ENCODE results near the gene ZFYVE9. TPM values are rescaled to one million over a fixed set of nuclear protein-coding genes. Genes with fewer than 3 reads are reported as not detected.
A peak's percentile ranks its signal among the peaks of the same experiment; 100 is the strongest.
"Not testable (repeated sequence)": the region's sequence is repeated elsewhere in the genome, so short reads cannot be mapped to it uniquely, and the experiment has no call there.

The ZFYVE9 gene
- total RNA-seq, 2 experiments from 2014 or later, result 2.6 to 2.9 TPM

GRCh38 chr1:52206686-52207085 is 64.8 kb downstream of the ZFYVE9 start:
- H3K27ac Mint-ChIP-seq; H3K36me3 Mint-ChIP-seq; H3K27me3 Mint-ChIP-seq; H3K4me3 Mint-ChIP-seq; POLR2A ChIA-PET; H3K9me3 Mint-ChIP-seq; DNase-seq; intact Hi-C loops (cut with micrococcal nuclease): not testable (repeated sequence)
- CTCF ChIA-PET, result interaction anchor here (0.6 kb wide), 1 partner anchor 829 kb away, joined by 3 read pairs; no protein-coding TSS in a partner anchor
- peaks cover 24% of the 10 kb centered on the region for H3K4me1 Mint-ChIP-seq (ENCODE audit: low read depth)

DNA sequence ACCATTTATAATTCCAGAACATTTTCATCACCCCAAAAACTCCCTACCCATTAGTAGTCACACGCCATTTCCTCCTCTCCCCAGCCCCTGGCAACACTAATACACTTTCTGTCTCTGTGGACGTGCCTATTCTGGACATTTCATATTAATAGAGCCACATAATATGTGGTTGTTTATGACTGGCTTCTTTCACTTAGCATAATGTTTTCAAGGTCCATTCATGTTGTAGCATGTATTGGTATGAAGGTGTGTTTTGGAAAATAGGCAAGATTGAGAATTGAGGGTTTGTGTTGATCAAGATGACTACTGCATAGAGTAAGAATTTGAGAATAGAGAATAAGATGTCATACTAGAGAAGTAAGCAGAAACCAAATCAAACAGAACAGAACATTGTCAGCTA is 67.5 kb downstream of the ZFYVE9 start:
- peaks cover 23% of the 10 kb centered on the region for H3K4me1 Mint-ChIP-seq (ENCODE audit: low read depth)
- H3K4me3 Mint-ChIP-seq, result no peak overlapping the region
- no peaks in the 10 kb centered on the region for H3K36me3 Mint-ChIP-seq
- no peaks in the 10 kb centered on the region for H3K27me3 Mint-ChIP-seq
- H3K27ac Mint-ChIP-seq, result peak overlapping the region; percentile 20
- DNase-seq, result no peak
- no peaks in the 10 kb centered on the region for H3K9me3 Mint-ChIP-seq
- ChIA-PET CTCF (no interaction called here), POLR2A (no interaction called here)
- intact Hi-C loops (cut with micrococcal nuclease), result no loop called here

GRCh38 chr1:52210044-52210443 is 68.2 kb downstream of the ZFYVE9 start:
- ChIA-PET POLR2A (interaction anchor here (1.0 kb wide), 1 partner anchor 70 kb away, joined by 5 read pairs; no protein-coding TSS in a partner anchor), CTCF (no interaction called here)
- Mint-ChIP-seq H3K27me3 (no peaks in the 10 kb centered on the region), H3K9me3 (no peaks in the 10 kb centered on the region), H3K36me3 (no peaks in the 10 kb centered on the region), H3K4me3 (no peak overlapping the region), H3K4me1 (ENCODE audit: low read depth) (peaks cover 17% of the 10 kb centered on the region), H3K27ac (peak overlapping the region; percentile 20)
- no peak for DNase-seq
- intact Hi-C loops (cut with micrococcal nuclease), result loop anchor here (1.0 kb wide), 1 partner anchor 70 kb away; no protein-coding TSS in a partner anchor

DNA sequence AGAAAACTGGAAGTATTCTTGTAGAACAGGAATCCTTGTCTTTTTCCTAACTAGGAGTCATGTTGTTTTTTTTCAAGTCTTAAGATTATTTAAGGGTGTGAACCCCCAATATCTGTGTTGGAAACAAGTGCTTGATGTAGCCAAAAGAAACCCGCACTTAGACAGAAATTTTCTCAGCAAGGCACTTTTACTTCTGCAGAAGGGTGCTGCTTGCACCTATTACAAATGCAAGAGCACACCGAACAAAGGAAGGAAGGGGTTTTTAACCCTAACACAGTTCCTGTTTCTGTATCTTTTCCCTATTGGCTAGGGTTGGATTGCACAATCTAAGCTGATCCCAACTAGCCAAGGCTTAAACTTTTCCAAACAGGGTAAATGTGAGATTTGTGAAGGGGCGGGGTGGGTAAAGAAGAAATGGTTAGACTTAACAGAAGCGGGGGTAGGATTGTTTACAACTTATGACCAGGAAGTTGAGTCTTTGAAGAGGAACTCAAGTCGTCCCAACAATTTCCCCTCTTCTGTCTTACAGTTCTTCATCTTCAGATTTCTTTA is 75.1 kb downstream of the ZFYVE9 start:
- peaks cover 28% of the 10 kb centered on the region for H3K36me3 Mint-ChIP-seq
- no peak for DNase-seq
- H3K27ac Mint-ChIP-seq, result no peak overlapping the region
- peaks cover 37% of the 10 kb centered on the region for H3K9me3 Mint-ChIP-seq
- no peaks in the 10 kb centered on the region for H3K4me1 Mint-ChIP-seq (ENCODE audit: low read depth)
- no peaks in the 10 kb centered on the region for H3K27me3 Mint-ChIP-seq
- H3K4me3 Mint-ChIP-seq, result no peak overlapping the region
- intact Hi-C loops (cut with micrococcal nuclease), result no loop called here
- ChIA-PET POLR2A (no interaction called here), CTCF (no interaction called here)

DNA sequence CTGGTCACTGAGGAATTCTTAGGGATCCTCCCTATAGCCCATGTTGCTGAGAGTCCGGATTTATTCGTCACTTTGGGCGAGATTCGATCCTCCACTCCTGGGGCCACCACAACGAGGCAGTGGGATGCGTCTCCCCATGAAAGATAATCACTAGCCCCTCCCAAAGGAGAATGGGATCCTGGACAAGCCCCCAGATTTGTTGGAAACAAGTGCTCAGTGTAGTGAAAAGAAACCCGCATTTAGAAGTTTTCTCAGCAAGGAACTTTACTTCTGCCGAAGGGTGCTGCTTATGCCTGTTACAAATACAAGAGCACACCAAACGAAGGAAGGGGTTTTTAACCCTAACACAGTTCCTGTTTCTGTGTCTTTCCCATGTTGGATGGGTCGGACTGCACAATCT is 83.3 kb downstream of the ZFYVE9 start:
- intact Hi-C loops (cut with micrococcal nuclease), result no loop called here
- H3K36me3 Mint-ChIP-seq, result peaks cover 16% of the 10 kb centered on the region
- ChIA-PET CTCF (no interaction called here), POLR2A (no interaction called here)
- DNase-seq, result no peak
- H3K4me3 Mint-ChIP-seq, result no peak overlapping the region
- peaks cover 23% of the 10 kb centered on the region for H3K9me3 Mint-ChIP-seq
- no peaks in the 10 kb centered on the region for H3K27me3 Mint-ChIP-seq
- no peaks in the 10 kb centered on the region for H3K4me1 Mint-ChIP-seq (ENCODE audit: low read depth)
- no peak overlapping the region for H3K27ac Mint-ChIP-seq

DNA sequence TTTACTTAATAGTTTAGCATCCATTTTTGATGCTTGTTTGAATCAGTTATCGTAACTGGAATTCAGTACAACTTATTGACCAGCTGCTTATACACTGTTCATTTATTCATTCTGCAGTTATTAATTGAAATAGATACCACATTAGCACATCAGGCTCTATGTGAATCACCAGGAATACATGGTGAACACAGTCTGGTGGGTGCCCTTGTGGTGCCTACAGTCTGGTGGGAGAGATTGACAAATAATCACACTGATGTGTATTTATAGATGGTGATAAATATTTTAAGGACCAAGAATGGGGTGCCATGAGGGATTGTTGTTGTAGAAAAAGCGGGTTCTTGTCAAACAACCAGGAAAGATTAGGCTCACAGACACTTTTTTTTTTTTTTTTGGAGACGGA is 87.6 kb downstream of the ZFYVE9 start:
- no peak for DNase-seq
- ChIA-PET CTCF (interaction anchor here (0.7 kb wide), 1 partner anchor 244 kb away, joined by 3 read pairs; no protein-coding TSS in a partner anchor), POLR2A (no interaction called here)
- H3K27me3 Mint-ChIP-seq, result no peaks in the 10 kb centered on the region
- intact Hi-C loops (cut with micrococcal nuclease), result no loop called here
- peaks cover 16% of the 10 kb centered on the region for H3K9me3 Mint-ChIP-seq
- H3K4me3 Mint-ChIP-seq, result no peak overlapping the region
- peaks cover 16% of the 10 kb centered on the region for H3K36me3 Mint-ChIP-seq
- no peaks in the 10 kb centered on the region for H3K4me1 Mint-ChIP-seq (ENCODE audit: low read depth)
- no peak overlapping the region for H3K27ac Mint-ChIP-seq

GRCh38 chr1:52233463-52233862 is 91.6 kb downstream of the ZFYVE9 start:
- CTCF ChIA-PET, result no interaction called here
- Mint-ChIP-seq H3K27ac (no peak overlapping the region), H3K27me3 (no peaks in the 10 kb centered on the region), H3K9me3 (no peaks in the 10 kb centered on the region), H3K36me3 (no peaks in the 10 kb centered on the region), H3K4me3 (no peak overlapping the region), H3K4me1 (ENCODE audit: low read depth) (no peaks in the 10 kb centered on the region)
- POLR2A ChIA-PET, result no interaction called here
- intact Hi-C loops (cut with micrococcal nuclease), result no loop called here
- DNase-seq, result no peak

- POLR2A ChIA-PET, result no interaction called here
These were observed 92.1 kb downstream of the ZFYVE9 start for GRCh38 chr1:52234014-52234413.

GRCh38 chr1:52234708-52235107 is 92.8 kb downstream of the ZFYVE9 start:
- Mint-ChIP-seq H3K9me3 (no peaks in the 10 kb centered on the region), H3K27ac (no peak overlapping the region), H3K4me3 (no peak overlapping the region), H3K4me1 (ENCODE audit: low read depth) (no peaks in the 10 kb centered on the region), H3K27me3 (no peaks in the 10 kb centered on the region), H3K36me3 (no peaks in the 10 kb centered on the region)
- intact Hi-C loops (cut with micrococcal nuclease), result no loop called here
- ChIA-PET POLR2A (no interaction called here), CTCF (interaction anchor here (1.1 kb wide), 1 partner anchor 62 kb away, joined by 5 read pairs; no protein-coding TSS in a partner anchor)
- DNase-seq, result no peak

More at GRCh38 chr1:52234014-52234413, 92.1 kb downstream of the ZFYVE9 start:
- DNase-seq, result no peak
- CTCF ChIA-PET, result no interaction called here
- Mint-ChIP-seq H3K36me3 (no peaks in the 10 kb centered on the region), H3K4me3 (no peak overlapping the region), H3K4me1 (ENCODE audit: low read depth) (no peaks in the 10 kb centered on the region), H3K27ac (no peak overlapping the region), H3K9me3 (no peaks in the 10 kb centered on the region), H3K27me3 (no peaks in the 10 kb centered on the region)
- intact Hi-C loops (cut with micrococcal nuclease), result no loop called here

DNA sequence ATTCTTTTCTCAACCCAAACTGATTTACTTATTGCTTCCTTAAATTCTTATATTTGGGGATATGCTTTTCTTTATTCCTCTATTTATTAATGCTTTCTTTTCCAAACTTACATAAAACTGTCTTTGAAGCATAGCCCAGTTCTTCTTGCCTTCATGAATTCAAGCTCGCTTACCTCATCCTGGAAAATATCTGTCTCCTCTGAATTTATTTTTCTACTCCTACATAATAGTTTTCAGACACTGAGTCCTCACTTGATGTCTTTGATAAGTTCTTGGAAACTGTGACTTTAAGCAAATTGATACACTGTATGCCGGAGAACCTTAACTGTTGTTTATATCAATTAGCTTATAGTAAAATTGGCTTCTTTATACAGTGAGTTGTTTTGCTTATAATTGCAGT is 93.8 kb downstream of the ZFYVE9 start:
- Mint-ChIP-seq H3K9me3 (no peaks in the 10 kb centered on the region), H3K27me3 (no peaks in the 10 kb centered on the region), H3K4me1 (ENCODE audit: low read depth) (peaks cover 4% of the 10 kb centered on the region), H3K4me3 (no peak overlapping the region), H3K36me3 (no peaks in the 10 kb centered on the region), H3K27ac (no peak overlapping the region)
- intact Hi-C loops (cut with micrococcal nuclease), result no loop called here
- no peak for DNase-seq
- POLR2A ChIA-PET, result no interaction called here
- CTCF ChIA-PET, result interaction anchor here (1.1 kb wide), 1 partner anchor 61 kb away, joined by 5 read pairs; no protein-coding TSS in a partner anchor

- no peak overlapping the region for H3K4me3 Mint-ChIP-seq
- no peaks in the 10 kb centered on the region for H3K36me3 Mint-ChIP-seq
- ChIA-PET POLR2A (no interaction called here), CTCF (no interaction called here)
- DNase-seq, result no peak
- no peak overlapping the region for H3K27ac Mint-ChIP-seq
- no peaks in the 10 kb centered on the region for H3K27me3 Mint-ChIP-seq
- H3K4me1 Mint-ChIP-seq (ENCODE audit: low read depth), result peaks cover 5% of the 10 kb centered on the region
- H3K9me3 Mint-ChIP-seq, result no peaks in the 10 kb centered on the region
- intact Hi-C loops (cut with micrococcal nuclease), result no loop called here
These were observed 95.5 kb downstream of the ZFYVE9 start for GRCh38 chr1:52237430-52237829.

DNA sequence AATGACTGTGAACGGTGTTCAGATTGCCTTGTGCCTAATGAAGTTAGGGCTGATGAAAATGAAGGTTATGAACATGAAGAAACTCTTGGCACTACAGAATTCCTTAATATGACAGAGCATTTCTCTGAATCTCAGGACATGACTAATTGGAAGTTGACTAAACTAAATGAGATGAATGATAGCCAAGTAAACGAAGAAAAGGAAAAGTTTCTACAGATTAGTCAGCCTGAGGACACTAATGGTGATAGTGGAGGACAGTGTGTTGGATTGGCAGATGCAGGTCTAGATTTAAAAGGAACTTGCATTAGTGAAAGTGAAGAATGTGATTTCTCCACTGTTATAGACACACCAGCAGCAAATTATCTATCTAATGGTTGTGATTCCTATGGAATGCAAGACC is 96.6 kb downstream of the ZFYVE9 start:
- no peak overlapping the region for H3K27ac Mint-ChIP-seq
- H3K4me3 Mint-ChIP-seq, result no peak overlapping the region
- H3K36me3 Mint-ChIP-seq, result no peaks in the 10 kb centered on the region
- H3K9me3 Mint-ChIP-seq, result no peaks in the 10 kb centered on the region
- H3K4me1 Mint-ChIP-seq (ENCODE audit: low read depth), result peaks cover 5% of the 10 kb centered on the region
- ChIA-PET POLR2A (no interaction called here), CTCF (no interaction called here)
- intact Hi-C loops (cut with micrococcal nuclease), result no loop called here
- DNase-seq, result no peak
- H3K27me3 Mint-ChIP-seq, result no peaks in the 10 kb centered on the region

DNA sequence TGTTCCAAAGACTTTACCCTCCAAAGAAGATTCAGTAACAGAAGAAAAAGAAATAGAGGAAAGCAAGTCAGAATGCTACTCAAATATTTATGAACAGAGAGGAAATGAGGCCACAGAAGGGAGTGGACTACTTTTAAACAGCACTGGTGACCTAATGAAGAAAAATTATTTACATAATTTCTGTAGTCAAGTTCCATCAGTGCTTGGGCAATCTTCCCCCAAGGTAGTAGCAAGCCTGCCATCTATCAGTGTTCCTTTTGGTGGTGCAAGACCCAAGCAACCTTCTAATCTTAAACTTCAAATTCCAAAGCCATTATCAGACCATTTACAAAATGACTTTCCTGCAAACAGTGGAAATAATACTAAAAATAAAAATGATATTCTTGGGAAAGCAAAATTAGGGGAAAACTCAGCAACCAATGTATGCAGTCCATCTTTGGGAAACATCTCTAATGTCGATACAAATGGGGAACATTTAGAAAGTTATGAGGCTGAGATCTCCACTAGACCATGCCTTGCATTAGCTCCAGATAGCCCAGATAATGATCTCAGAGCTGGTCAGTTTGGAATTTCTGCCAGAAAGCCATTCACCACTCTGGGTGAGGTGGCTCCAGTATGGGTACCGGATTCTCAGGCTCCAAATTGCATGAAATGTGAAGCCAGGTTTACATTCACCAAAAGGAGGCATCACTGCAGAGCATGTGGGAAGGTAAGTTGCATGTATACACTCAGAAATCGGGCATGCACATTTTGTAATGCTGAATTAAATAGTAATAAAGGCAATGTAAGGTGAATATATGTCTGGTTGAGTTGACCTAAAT is 97.2 kb downstream of the ZFYVE9 start:
- Mint-ChIP-seq H3K4me1 (ENCODE audit: low read depth) (peaks cover 5% of the 10 kb centered on the region), H3K36me3 (no peaks in the 10 kb centered on the region), H3K9me3 (no peaks in the 10 kb centered on the region), H3K4me3 (no peak overlapping the region), H3K27ac (no peak overlapping the region), H3K27me3 (no peaks in the 10 kb centered on the region)
- ChIA-PET CTCF (no interaction called here), POLR2A (no interaction called here)
- DNase-seq, result no peak
- intact Hi-C loops (cut with micrococcal nuclease), result no loop called here
